Esophagus squamous epithelium (tissue), 5 donors: ENCODE results near the gene STK16. TPM values are rescaled to one million over a fixed set of nuclear protein-coding genes. Genes with fewer than 3 reads are reported as not detected.
A peak's percentile ranks its signal among the peaks of the same experiment; 100 is the strongest.

Experiments
- DNase-seq: peaks from one replicate; lab custom pipeline; 2025; lab: John Stamatoyannopoulos, UW
- H3K27ac ChIP-seq, 4 donors: fragments of 200-600 bp; sonication (generic); one replicate each; pipeline ENCODE4 v1.5.1; 2016 to 2019; ENCODE audit warnings: mild to moderate bottlenecking in 1 of 4
- H3K27me3 ChIP-seq, 4 donors: fragments of 200-600 bp; sonication (generic); 1 replicate in 3 of 4; 2 replicates in 1 of 4; pipeline versions ENCODE4 v1.5.1 to v1.6.0; 2017 to 2021; ENCODE audit warnings: antibody characterized with exemption in 1 of 4
- H3K36me3 ChIP-seq, 3 donors: fragments of 200-600 bp; sonication (generic); one replicate each; pipeline ENCODE4 v1.5.1; 2016 to 2019
- H3K4me1 ChIP-seq, 3 donors: fragments of 200-600 bp; sonication (generic); one replicate each; pipeline ENCODE4 v1.5.1; 2017 to 2019
- H3K4me3 ChIP-seq, 4 donors: fragments of 200-600 bp; sonication (generic); 1 replicate in 3 of 4; 2 replicates in 1 of 4; pipeline ENCODE4 v1.5.1; 2016 to 2019; ENCODE audit warnings: mild to moderate bottlenecking in 2 of 4, moderate library complexity in 1 of 4
- H3K9me3 ChIP-seq, 3 donors: fragments of 200-600 bp; sonication (generic); one replicate each; pipeline ENCODE4 v1.5.1; 2016 to 2019
- POLR2A ChIP-seq, 4 donors: fragments of 450-650 bp; IDR thresholded peaks; one replicate each; pipeline ENCODE4 v1.6.1; 2017; ENCODE audit warnings: antibody characterized with exemption in 4 of 4, mild to moderate bottlenecking in 4 of 4, moderate library complexity in 3 of 4
- WGBS, 2 donors: methylation state at CpG; one replicate each; pipeline ENCODE4 v1.1.5; 2018; 5-methylcytosine and 5-hydroxymethylcytosine counted together
- intact Hi-C: fragments of 100-400 bp; cut with DNase I; formaldehyde crosslinking; loops from one replicate; pipeline ENCODE4 v1.15.0; 2022
- total RNA-seq, 4 donors: library from RNA; depleted of rRNA; stranded (reverse); fragments of >200 nt; gene quantifications; one replicate each; pipeline ENCODE4 v1.1.0, GENCODE V29; 2016
- TF ChIP-seq, protein P1 (sequence below), 6 experiments: fragments of 450-650 bp in 4 of 6; fragments of 200-600 bp in 2 of 6; sonication (generic) in 2 of 6; IDR thresholded peaks; one replicate each; pipeline ENCODE4 v1.5.1; 2016 to 2019; ENCODE audit warnings: antibody characterized with exemption in 6 of 6, mild to moderate bottlenecking in 4 of 6, moderate library complexity in 4 of 6
- donor health status: DM: yes; HTN: yes; CAD: no.

Gene STK16
- total RNA-seq, 4 donors from 2014 or later, result 8.6 to 27.4 (median 19.3) TPM

DNA sequence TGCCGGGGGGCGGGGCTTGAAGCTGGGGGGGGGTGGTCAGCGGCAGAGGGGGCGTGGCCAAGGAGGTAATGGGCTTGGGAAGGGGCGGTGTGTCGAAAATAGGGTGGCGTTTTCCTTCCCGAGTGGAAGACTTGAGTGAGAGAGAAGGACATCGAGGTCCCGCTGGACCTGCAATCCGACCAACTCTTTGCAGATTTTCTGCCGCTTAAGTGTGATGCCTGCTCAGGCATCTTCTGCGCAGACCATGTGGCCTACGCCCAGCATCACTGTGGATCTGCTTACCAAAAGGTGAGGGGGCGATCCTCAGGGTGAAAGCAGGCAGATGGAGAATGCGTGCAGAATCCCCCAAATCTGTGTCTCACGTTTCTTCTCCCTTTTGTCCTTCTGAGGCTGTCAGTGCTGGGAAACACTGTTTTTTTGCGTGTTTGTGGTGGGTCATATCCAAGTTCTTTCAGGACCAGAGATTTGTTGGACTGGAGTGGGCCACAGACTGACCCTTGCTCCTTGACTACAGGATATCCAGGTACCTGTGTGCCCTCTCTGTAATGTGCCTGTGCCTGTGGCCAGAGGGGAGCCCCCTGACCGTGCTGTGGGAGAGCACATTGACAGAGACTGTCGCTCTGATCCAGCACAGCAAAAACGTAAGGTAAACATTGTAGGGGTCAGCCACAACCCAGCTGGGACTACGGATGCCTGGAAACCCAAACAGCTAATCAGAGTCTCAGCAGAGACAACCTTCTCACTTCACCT lies 38.0 kb upstream of the STK16 start:
- peak overlapping the region; percentile 70 to 83 (median 73) for H3K4me3 ChIP-seq
- no peak for DNase-seq
- H3K36me3 ChIP-seq, result peaks cover 9 to 42% (median 24%) of the 10 kb centered on the region in 3 donors
- peak overlapping the region; percentile 93 to 99 (median 97) for H3K27ac ChIP-seq
- TF ChIP-seq, protein P1, sequence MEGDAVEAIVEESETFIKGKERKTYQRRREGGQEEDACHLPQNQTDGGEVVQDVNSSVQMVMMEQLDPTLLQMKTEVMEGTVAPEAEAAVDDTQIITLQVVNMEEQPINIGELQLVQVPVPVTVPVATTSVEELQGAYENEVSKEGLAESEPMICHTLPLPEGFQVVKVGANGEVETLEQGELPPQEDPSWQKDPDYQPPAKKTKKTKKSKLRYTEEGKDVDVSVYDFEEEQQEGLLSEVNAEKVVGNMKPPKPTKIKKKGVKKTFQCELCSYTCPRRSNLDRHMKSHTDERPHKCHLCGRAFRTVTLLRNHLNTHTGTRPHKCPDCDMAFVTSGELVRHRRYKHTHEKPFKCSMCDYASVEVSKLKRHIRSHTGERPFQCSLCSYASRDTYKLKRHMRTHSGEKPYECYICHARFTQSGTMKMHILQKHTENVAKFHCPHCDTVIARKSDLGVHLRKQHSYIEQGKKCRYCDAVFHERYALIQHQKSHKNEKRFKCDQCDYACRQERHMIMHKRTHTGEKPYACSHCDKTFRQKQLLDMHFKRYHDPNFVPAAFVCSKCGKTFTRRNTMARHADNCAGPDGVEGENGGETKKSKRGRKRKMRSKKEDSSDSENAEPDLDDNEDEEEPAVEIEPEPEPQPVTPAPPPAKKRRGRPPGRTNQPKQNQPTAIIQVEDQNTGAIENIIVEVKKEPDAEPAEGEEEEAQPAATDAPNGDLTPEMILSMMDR (IDR thresholded peaks at IDR 0.05), result no peak
- no peak for TF ChIP-seq POLR2A (IDR thresholded peaks at IDR 0.05)
- 5 to 22% methylated on average over 9 to 17 of the region's 22 CpGs for WGBS, 2 donors
- intact Hi-C loops, result no loop called here
- H3K9me3 ChIP-seq, result no peaks in the 10 kb centered on the region
- H3K27me3 ChIP-seq, result no peaks in the 10 kb centered on the region
- H3K4me1 ChIP-seq, result peaks cover 12 to 34% (median 14%) of the 10 kb centered on the region in 3 donors

DNA sequence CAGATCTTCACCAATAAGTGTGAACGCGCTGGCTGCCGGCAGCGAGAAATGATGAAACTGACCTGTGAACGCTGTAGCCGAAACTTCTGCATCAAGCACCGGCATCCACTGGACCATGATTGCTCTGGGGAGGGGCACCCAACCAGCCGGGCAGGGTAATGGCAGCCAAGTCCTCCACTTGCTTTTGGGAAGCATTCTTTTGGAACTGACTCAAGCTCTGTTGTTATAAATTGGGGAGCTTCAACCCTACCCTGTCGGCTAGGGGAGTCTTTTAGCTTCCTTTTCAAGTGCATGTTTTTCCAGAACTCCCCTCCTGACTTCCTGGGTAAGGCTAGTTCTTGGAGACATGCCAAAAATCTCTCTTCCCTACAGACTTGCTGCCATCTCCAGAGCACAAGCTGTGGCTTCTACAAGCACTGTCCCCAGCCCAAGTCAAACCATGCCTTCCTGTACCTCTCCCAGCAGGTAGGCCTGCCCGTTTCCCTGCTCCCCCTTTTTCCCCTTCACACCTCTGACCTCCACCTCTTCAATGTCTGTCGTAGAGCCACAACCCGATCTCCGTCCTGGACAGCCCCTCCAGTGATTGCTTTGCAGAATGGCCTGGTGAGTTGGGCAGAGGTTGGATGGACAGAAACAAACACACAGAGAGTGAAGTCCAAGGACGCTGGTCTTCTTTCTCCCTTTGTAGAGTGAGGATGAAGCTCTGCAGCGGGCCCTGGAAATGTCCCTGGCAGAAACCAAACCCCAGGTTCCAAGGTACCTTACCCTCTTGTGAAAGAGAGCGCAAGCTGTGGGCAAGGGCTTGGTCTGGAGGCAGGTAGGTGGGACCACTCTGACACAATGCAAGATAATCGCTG lies 37.2 kb upstream of the STK16 start:
- DNase-seq, result no peak
- Histone ChIP-seq H3K27me3 (no peaks in the 10 kb centered on the region), H3K9me3 (no peaks in the 10 kb centered on the region), H3K4me3 (peak overlapping the region; percentile 70 to 83 (median 73)), H3K36me3 (peaks cover 15 to 50% (median 24%) of the 10 kb centered on the region in 3 donors), H3K27ac (peak overlapping the region; percentile 93 to 99 (median 97)), H3K4me1 (peaks cover 12 to 34% (median 14%) of the 10 kb centered on the region in 3 donors)
- no peak for TF ChIP-seq POLR2A (IDR thresholded peaks at IDR 0.05)
- TF ChIP-seq, protein P1 (IDR thresholded peaks at IDR 0.05), result no peak
- WGBS, 2 donors, result 54 to 62% methylated on average over 15 to 16 of the region's 17 CpGs
- intact Hi-C loops, result no loop called here

GRCh38 chr2:219209236-219210195 lies 35.8 kb upstream of the STK16 start:
- 71 to 79% methylated on average over 8 to 15 of the region's 18 CpGs for WGBS, 2 donors
- no peak for DNase-seq
- Histone ChIP-seq H3K4me3 (no peak overlapping the region), H3K9me3 (no peaks in the 10 kb centered on the region), H3K4me1 (peaks cover 12 to 34% (median 14%) of the 10 kb centered on the region in 3 donors), H3K27ac (peak overlapping the region in 2 of 4 donors; percentile 21 to 97), H3K36me3 (peaks cover 26 to 65% (median 29%) of the 10 kb centered on the region in 3 donors), H3K27me3 (no peaks in the 10 kb centered on the region)
- TF ChIP-seq, protein P1 (IDR thresholded peaks at IDR 0.05), result no peak
- TF ChIP-seq POLR2A (IDR thresholded peaks at IDR 0.05), result no peak
- intact Hi-C loops, result loop anchor here (10.0 kb wide), 1 partner anchor 45 kb away; the partner anchor contains the start of gene NHEJ1

- WGBS, 2 donors, result 89 to 94% methylated on average over 16 to 18 of the region's 24 CpGs
- H3K36me3 ChIP-seq, result peaks cover 30 to 73% (median 35%) of the 10 kb centered on the region in 3 donors
Observed at GRCh38 chr2:219210196-219210885, 34.9 kb upstream of the STK16 start.

More at GRCh38 chr2:219210196-219210885, 34.9 kb upstream of the STK16 start:
- no peak for DNase-seq
- no peak for TF ChIP-seq POLR2A (IDR thresholded peaks at IDR 0.05)
- TF ChIP-seq, protein P1 (IDR thresholded peaks at IDR 0.05), result no peak
- no peaks in the 10 kb centered on the region for H3K9me3 ChIP-seq
- H3K4me1 ChIP-seq, result peaks cover 12 to 34% (median 14%) of the 10 kb centered on the region in 3 donors
- peak overlapping the region in 1 of 4 donors; percentile 21 for H3K27ac ChIP-seq
- intact Hi-C loops, result loop anchor here (10.0 kb wide), 1 partner anchor 46 kb away; the partner anchor contains the start of gene NHEJ1
- no peaks in the 10 kb centered on the region for H3K27me3 ChIP-seq
- no peak overlapping the region for H3K4me3 ChIP-seq
